Gastrocnemius medialis (tissue), 4 donors: Measurements from ENCODE around the gene JUNB. TPM values are rescaled to one million over a fixed set of nuclear protein-coding genes. Genes with fewer than 3 reads are reported as not detected.

Experiments used
- ATAC-seq, 2 donors: fragments of 150-250 bp; one replicate each; pipeline ENCODE4 v1.9.1; 2016
- DNase-seq, 2 donors: peaks; one replicate each; pipeline ENCODE4 v3.0.0-alpha.2; 2019
- H3K27ac ChIP-seq, 4 donors: fragments of 200-600 bp; sonication (generic); 1 replicate in 1 of 4; 2 replicates in 3 of 4; pipeline ENCODE4 v1.5.1; 2016 to 2018; ENCODE audit warnings: mild to moderate bottlenecking in 2 of 4, moderate library complexity in 1 of 4
- H3K27me3 ChIP-seq, 3 donors: fragments of 200-600 bp; sonication (generic) in 2 of 3; 1 replicate in 1 of 3; 2 replicates in 2 of 3; pipeline versions ENCODE4 v1.5.1 to v1.6.0; 2016 to 2019; ENCODE audit warnings: mild to moderate bottlenecking in 1 of 3, moderate library complexity in 1 of 3
- H3K36me3 ChIP-seq, 2 donors: fragments of 200-600 bp; sonication (generic) in 1 of 2; one replicate each; pipeline ENCODE4 v1.5.1; 2017 to 2018
- H3K4me1 ChIP-seq, 2 donors: fragments of 200-600 bp; sonication (generic) in 1 of 2; one replicate each; pipeline ENCODE4 v1.5.1; 2016 to 2017; ENCODE audit warnings: mild to moderate bottlenecking in 2 of 2
- H3K4me3 ChIP-seq, 4 donors: fragments of 200-600 bp; sonication (generic) in 3 of 4; 1 replicate in 1 of 4; 2 replicates in 3 of 4; pipeline ENCODE4 v1.5.1; 2016 to 2019; ENCODE audit warnings: mild to moderate bottlenecking in 2 of 4
- H3K9me3 ChIP-seq, 3 donors: fragments of 200-600 bp; sonication (generic) in 2 of 3; 1 replicate in 1 of 3; 2 replicates in 2 of 3; pipeline ENCODE4 v1.5.1; 2016 to 2019
- POLR2A ChIP-seq, 2 donors: fragments of 450-650 bp; IDR thresholded peaks; one replicate each; pipeline ENCODE4 v1.6.1; 2017; ENCODE audit warnings: antibody characterized with exemption in 2 of 2, mild to moderate bottlenecking in 2 of 2, moderate library complexity in 2 of 2
- in situ Hi-C, 4 donors: fragments of 200-750 bp; cut with MboI; loops; one replicate each; pipeline versions ENCODE4 v1.15.0 to v1.8.0; 2017; ENCODE audit warnings: low sequenced_read_pairs in 4 of 4
- intact Hi-C: fragments of 100-400 bp; cut with DNase I; formaldehyde crosslinking; loops from one replicate; pipeline ENCODE4 v1.15.1; 2023; ENCODE audit warnings: low total_unique reads
- total RNA-seq, 4 donors: library from RNA; depleted of rRNA; stranded (reverse); fragments of >200 nt; gene quantifications; one replicate each; pipeline versions ENCODE4 v1.1.0 to v1.2.3, GENCODE V29; 2016
- TF ChIP-seq, protein P1 (sequence below), 5 experiments: fragments of 450-650 bp in 3 of 5; fragments of 200-600 bp in 2 of 5; sonication (generic) in 2 of 5; IDR thresholded peaks in 4 of 5; conservative IDR thresholded peaks in 1 of 5; 1 replicate in 4 of 5; 2 replicates in 1 of 5; pipeline ENCODE4 v1.5.1; 2016 to 2019; ENCODE audit warnings: antibody characterized with exemption in 5 of 5, mild to moderate bottlenecking in 3 of 5, moderate library complexity in 3 of 5

Gene JUNB
- total RNA-seq, 4 donors from 2014 or later, result 59.0 to 200 (median 128) TPM

DNA sequence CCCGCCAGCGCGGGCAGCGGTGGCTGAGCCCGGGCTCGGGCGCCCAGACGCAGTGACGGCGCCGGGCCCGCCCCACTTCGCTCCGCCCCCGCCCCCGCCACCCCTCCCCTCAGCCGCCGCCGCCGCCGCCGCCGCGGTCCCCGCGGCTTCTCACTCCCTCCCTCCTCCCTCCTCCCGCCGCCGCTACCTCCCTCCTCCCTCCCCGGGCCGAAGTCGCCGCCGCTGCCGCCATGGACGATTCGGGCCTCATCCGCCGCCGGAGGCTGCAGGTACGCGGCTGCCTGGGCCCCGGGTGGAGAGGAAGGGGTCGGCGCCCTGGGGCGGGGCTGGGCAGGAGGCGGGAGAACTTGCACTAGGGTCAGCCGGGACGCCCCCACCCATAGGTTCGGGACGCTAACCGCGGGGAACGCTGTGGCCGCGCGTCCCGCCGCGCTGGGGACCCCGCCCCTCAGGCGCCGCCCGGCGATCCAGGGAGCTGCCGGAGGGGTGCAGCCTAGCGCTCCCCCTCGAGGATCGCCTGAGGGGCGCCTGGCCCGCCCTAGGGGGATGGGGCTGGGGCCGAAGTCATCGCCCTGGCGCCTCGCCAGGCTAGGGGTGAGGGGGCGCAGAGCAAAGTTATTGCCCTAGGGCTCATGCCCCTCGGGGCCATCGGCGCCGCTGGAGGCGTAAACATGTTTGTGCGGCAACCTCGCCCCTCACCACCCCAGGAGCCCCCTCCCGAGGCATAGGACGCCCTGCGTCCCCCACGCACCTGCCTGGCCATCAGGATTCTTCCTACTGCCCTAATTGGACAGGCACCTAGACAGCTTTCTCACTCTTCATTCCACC is 42.7 kb downstream of the JUNB start:
- in situ Hi-C loops, result no loop called here

DNA sequence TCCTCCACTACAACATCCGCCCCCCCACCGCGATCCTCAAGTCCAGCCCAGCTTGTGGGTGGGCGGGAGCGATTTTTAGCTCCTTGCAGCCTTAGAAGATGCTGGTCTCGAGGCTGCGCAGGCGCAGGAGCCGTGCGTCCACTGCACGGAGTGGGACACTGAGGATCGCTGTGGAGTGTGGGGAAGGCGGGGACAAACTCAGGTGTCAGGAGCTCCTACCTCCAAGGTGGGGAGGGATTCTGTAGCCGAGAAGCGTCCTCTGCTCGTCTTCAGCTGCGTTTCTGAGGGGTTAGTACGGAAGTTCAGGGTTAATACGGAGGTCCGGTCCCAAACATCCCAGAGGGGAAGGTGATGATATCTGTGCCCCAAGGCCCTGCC is 43.3 kb downstream of the JUNB start, which contains the start of gene RTBDN:
RTBDN (minus strand) TSS at position 14 of the 378 bp plus-strand sequence. CDS start 4,600 bp downstream, outside the sequence.
- Histone ChIP-seq H3K4me3 (peak within 1 kb of the TSS; percentile 40 to 44 (median 42)), H3K27me3 (peaks cover 89 to 94% (median 91%) of the 10 kb centered on the region in 3 donors), H3K9me3 (no peaks in the 10 kb centered on the region), H3K4me1 (peaks cover 6 to 9% of the 10 kb centered on the region in 2 donors), H3K36me3 (no peaks in the 10 kb centered on the region), H3K27ac (no peak within 1 kb of the TSS)
- no peak for DNase-seq
- intact Hi-C loops (no loop called here), in situ Hi-C loops (no loop called here)
- TF ChIP-seq, protein P1, sequence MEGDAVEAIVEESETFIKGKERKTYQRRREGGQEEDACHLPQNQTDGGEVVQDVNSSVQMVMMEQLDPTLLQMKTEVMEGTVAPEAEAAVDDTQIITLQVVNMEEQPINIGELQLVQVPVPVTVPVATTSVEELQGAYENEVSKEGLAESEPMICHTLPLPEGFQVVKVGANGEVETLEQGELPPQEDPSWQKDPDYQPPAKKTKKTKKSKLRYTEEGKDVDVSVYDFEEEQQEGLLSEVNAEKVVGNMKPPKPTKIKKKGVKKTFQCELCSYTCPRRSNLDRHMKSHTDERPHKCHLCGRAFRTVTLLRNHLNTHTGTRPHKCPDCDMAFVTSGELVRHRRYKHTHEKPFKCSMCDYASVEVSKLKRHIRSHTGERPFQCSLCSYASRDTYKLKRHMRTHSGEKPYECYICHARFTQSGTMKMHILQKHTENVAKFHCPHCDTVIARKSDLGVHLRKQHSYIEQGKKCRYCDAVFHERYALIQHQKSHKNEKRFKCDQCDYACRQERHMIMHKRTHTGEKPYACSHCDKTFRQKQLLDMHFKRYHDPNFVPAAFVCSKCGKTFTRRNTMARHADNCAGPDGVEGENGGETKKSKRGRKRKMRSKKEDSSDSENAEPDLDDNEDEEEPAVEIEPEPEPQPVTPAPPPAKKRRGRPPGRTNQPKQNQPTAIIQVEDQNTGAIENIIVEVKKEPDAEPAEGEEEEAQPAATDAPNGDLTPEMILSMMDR (IDR thresholded peaks at IDR 0.05 in 4 of 5, conservative IDR thresholded peaks at IDR 0.05 in 1 of 5), result no peak
- TF ChIP-seq POLR2A (IDR thresholded peaks at IDR 0.05), result no peak
- ATAC-seq, result no peak

More for the DNA sequence above, 42.7 kb downstream of the JUNB start:
- intact Hi-C loops, result no loop called here
- Histone ChIP-seq H3K9me3 (no peaks in the 10 kb centered on the region), H3K4me1 (peaks cover 6 to 9% of the 10 kb centered on the region in 2 donors), H3K27me3 (peaks cover 89 to 94% (median 91%) of the 10 kb centered on the region in 3 donors), H3K27ac (no peak overlapping the region), H3K4me3 (peak overlapping the region; percentile 40 to 44 (median 42)), H3K36me3 (no peaks in the 10 kb centered on the region)
- no peak for TF ChIP-seq POLR2A (IDR thresholded peaks at IDR 0.05)
- TF ChIP-seq, protein P1 (IDR thresholded peaks at IDR 0.05 in 4 of 5, conservative IDR thresholded peaks at IDR 0.05 in 1 of 5), result no peak
- DNase-seq (no peak), ATAC-seq (no peak)

DNA sequence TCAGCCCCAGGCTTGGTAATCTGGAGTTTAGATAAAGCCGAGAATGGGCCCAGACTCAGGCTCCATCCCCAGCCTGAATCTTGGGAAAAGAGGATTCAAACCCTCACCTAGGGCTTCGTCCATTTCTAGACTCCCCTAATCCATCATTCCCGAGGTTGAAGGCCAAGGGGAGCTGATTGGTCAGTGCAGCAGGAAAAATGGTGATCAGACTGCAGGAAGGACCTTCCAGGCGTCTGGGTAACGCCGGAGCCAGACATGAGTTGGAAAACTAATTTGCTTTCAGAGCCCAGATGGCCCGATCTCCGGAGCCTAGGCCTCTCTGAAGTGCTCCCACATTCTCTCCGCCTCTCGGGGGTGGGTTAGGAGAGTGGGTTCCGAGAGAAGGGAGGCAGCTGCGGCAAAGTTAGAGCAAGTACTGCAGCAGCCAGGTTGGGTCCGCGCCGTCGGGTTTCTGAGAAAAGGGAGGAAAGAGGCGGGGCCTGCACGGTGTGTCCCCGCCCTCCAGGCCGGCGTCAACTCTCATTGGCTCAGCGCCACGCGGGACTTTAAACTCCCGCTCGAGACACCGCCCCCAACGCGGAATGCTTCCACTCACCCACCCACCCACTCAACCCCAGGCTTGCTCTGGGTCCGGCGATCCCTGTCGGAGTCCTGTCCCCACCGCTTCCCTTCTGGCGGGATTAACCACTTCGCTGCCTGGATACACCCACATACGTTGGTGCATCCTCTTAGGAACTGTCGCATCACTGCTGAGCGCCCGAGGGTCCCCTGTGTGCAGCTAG is 43.9 kb downstream of the JUNB start:
- DNase-seq (no peak), ATAC-seq (no peak)
- peaks cover 6 to 9% of the 10 kb centered on the region in 2 donors for H3K4me1 ChIP-seq

DNA sequence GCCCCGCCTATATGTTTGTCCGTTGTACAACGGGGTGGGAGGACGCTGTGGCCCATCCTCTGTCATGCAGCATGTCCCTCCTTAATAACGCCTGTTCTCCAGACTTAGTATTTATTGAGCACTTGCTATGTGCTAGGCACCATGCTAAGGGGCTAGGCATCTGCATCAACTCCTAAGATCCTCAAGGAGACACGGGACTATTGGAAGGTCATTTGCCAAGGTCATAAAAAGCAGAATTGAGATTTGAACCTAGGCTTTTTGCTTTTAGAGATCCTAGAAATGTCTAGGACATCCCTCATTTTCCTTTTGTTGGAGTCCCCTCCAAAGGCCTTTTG is 45.2 kb downstream of the JUNB start:
- peaks cover 91 to 96% (median 92%) of the 10 kb centered on the region in 3 donors for H3K27me3 ChIP-seq
- no peak for TF ChIP-seq POLR2A (IDR thresholded peaks at IDR 0.05)
- TF ChIP-seq, protein P1 (IDR thresholded peaks at IDR 0.05 in 4 of 5, conservative IDR thresholded peaks at IDR 0.05 in 1 of 5), result no peak
- peaks cover 6 to 9% of the 10 kb centered on the region in 2 donors for H3K4me1 ChIP-seq
- DNase-seq (no peak), ATAC-seq (no peak)
- H3K4me3 ChIP-seq, result no peak overlapping the region
- intact Hi-C loops, result no loop called here
- no peaks in the 10 kb centered on the region for H3K9me3 ChIP-seq
- in situ Hi-C loops, result no loop called here
- no peaks in the 10 kb centered on the region for H3K36me3 ChIP-seq
- no peak overlapping the region for H3K27ac ChIP-seq

More for the DNA sequence above, 43.9 kb downstream of the JUNB start:
- Histone ChIP-seq H3K27me3 (peaks cover 89 to 94% (median 91%) of the 10 kb centered on the region in 3 donors), H3K9me3 (no peaks in the 10 kb centered on the region), H3K4me3 (no peak overlapping the region), H3K36me3 (no peaks in the 10 kb centered on the region), H3K27ac (no peak overlapping the region)
- in situ Hi-C loops (no loop called here), intact Hi-C loops (no loop called here)
- TF ChIP-seq POLR2A (IDR thresholded peaks at IDR 0.05), result no peak
- TF ChIP-seq, protein P1 (IDR thresholded peaks at IDR 0.05 in 4 of 5, conservative IDR thresholded peaks at IDR 0.05 in 1 of 5), result no peak
